ENCODE results near the gene CTNNA3.

DNA sequence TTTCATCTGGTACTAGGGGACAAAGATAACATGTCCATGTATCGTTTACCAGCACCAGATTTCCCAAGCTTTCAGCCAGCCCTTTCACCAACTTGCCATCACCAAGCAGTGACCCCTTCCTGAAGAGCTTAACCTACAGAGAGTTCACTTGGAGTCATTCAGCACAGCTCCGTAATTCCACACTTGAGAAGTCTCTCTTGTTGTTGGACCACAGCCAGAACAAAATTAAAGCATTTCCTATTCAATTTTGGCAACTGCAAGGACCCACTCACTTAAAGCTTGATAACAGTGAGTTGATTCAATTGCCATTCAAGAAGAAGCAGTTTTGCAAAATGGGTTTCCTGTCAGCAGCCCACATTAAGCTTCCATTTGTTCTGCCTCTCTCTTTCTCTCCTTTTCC, 858.7 kb downstream of the CTNNA3 start:
- no peak for TF ChIP-seq EGR1 (IDR thresholded peaks at IDR 0.05; ENCODE audit: low read depth)
- no peak for TF ChIP-seq CTCF (IDR thresholded peaks at IDR 0.05 in 2 of 3, conservative IDR thresholded peaks at IDR 0.05 in 1 of 3; ENCODE audit: borderline replicate concordance in 1 of 3, insufficient read depth in 1 of 3, low read depth in 2 of 3, low read length in 2 of 3)
- TF ChIP-seq JUND (IDR thresholded peaks at IDR 0.05): no peak
- no peak for TF ChIP-seq ZFX (IDR thresholded peaks at IDR 0.05)
- no peak for TF ChIP-seq EZH2phosphoT487 (IDR thresholded peaks at IDR 0.05; ENCODE audit: borderline replicate concordance)
- TF ChIP-seq POLR2AphosphoS5 (IDR thresholded peaks at IDR 0.05; ENCODE audit: low read depth, low read length): no peak
